MM.1S (cell line): ENCODE measurements around the gene JUN.

Experiments
- CTCF ChIP-seq: fragments of 300-600 bp; sonication (generic); IDR thresholded peaks from 2 replicates; pipeline ENCODE4 v1.5.1; 2016; ENCODE audit warnings: antibody characterized with exemption, low read length, mixed read lengths
- EZH2phosphoT487 ChIP-seq: fragments of 300-600 bp; sonication (generic); IDR thresholded peaks from 2 replicates; pipeline ENCODE4 v1.6.1; 2018; ENCODE audit warnings: antibody characterized with exemption, low read length

- TF ChIP-seq CTCF (no peak), EZH2phosphoT487 (no peak)
Measured at GRCh38 chr1:58764294-58764978, 19.4 kb downstream of the JUN start.
